ENCODE measurements around the gene CIZ1.
A peak's percentile ranks its signal among the peaks of the same experiment; 100 is the strongest.

CIZ1 gene

DNA sequence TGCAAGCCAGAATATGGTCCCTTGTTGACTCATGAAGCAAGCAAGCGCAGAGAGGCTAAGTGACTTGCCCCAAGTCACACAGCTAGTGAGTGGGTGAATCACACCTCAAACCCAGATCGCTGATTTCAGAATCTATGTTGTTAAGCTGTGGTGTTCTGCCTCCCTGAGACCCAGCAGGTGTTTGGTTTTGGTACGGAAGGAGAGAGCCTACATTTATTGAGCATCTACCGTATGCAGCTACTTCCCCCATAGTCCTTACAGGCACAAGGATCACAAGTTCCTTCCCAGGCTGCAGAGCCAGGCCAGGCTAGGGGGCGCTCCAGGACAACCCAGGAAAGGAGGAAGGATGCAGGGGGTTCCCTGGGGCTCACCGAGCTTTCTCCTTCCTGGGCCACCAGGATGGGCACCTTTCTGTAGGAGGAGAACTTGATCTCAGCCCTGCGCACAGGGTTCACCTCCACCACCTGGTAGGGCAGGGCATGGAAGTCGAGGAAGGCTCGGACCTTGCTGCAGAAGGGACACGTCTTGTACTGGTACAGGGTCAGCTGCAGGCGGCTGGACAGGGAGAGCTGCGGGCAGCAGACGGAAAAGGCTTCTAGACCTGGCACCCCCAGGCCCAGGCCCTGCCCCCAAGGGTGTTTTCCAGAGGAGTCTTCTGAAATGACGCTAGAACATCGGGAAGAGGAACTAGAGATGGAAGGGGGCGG, 66.3 kb downstream of the CIZ1 start:
- no peak for DNase-seq (ENCODE audit: low read depth)

DNA sequence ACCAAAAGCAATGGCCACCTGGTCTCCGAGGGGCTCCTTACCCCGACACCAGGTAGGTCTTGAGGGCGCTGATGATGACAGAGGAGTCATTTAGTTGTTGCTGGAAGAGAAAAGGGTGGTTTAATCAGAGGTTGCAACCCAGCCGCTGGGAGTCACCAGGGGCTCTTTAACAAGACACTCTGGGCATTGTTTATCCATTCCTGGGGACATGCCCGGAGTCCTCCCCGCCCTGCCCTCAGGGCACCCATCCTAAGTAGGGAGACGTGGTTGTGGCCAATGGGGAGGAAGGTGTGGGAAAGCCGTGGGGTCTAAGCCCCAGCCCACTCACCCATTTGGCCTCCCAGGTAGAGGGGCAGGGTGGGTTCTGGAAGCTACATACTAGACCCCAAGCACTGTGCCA, 66.9 kb downstream of the CIZ1 start:
- no peak for DNase-seq (ENCODE audit: low read depth)

DNA sequence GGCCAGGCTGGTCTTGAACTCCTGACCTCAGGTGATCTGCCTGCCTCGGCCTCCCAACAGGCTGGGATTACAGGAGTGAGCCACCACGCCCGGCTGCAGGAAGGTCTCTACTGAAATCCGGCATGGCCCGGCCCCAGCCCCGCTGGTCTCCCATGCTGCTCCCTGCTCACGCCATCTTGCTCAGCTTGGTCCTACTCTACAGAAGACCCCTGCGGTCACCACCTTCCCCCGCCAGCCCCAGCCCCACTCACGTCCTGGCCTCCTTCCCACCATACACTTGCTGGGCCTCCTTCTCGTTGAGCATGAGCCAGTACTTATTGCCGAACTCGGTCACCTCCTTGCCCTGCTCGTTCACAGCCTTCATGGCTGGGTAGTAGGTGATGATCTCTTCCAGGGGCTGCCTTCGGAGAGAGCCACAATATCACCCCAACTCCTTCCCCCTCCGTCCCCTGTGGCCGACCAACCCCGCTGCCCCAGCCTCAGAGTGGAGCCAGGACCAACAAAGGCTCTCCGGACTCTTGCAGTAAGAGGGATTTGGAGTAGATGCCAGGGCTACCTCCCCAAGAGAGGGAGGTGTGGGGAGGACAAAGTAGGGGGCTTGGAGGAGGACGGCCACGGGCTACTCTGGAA, 67.8 kb downstream of the CIZ1 start:
- DNase-seq (ENCODE audit: low read depth) = no peak

DNA sequence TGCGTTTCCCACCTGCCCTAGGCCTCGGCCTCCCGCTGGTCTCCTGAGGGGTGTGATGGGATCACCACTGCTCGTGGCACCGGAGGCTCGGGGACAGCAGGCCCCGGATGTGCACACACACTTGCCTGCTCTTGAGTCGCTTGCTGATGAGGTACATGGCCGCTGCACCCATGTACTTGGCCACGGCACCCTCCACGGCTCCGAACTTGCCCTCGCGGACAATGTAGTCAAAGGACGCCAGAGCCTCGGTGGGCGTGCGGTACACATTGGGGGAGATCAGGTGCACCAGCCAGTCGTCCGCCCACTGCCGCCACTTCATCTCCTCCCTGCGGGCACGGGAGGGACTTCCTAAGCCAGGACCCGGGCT, 68.6 kb downstream of the CIZ1 start:
- DNase-seq (ENCODE audit: low read depth) = no peak

DNA sequence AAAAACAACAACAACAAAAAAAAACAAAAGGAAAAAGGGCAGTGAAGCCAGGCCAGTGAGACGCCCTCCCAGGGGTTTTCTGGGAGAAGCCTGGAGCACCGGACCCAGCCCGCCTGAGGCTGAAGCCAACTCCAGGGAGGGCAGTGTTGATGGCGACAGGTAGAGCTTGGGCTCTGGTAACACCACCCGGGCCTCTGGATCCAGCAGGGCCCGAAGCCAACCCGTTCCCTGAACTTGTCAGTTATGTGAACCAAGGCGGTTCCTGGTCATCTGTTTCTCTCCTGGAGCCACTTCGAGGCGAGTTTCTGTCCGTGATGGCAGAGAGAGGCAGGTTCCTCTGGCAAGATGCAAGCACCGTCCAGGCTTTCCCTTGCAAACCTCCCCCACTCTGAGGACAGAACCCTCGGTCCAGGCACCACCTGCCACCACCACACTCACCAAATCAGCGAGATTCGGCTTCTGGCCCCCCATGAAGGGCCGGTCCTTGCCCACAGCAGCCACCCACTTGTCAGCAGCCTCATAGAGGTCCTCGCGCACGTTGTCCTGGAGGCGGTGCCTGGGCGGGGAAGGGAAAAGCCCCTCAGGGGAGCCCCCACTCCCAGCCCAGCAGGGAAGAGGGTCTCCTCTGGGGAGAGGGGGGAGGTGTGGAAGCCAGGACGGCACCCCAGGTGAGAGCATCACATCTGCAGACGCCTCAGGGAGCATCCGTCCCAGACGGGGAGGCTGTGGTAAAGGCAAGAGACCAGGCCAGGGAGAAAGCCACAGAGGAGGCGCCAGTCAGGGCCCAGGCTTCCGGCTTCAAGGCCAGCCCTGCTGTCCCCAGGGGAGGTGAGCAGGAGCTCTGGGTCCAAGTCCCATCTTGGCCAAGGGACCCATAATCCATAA, 69.2 kb downstream of the CIZ1 start:
- DNase-seq (ENCODE audit: low read depth) = no peak

DNA sequence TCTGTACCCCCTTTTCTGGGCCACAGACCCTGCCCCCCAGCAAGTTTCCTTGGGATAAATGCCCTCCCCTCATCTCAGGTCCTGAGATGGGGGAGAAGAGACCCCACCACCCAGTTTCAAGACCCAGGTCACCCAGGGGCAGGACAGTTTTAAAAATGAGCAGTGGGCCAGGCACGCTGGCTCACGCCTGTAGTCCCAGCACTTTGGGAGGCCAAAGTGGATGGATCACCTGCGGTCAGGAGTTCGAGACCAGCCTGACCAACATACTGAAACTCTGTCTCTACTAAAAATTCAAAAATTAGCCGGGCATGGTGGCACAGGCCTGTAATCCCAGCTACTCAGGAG, 69.9 kb downstream of the CIZ1 start:
- no peak for DNase-seq (ENCODE audit: low read depth)

DNA sequence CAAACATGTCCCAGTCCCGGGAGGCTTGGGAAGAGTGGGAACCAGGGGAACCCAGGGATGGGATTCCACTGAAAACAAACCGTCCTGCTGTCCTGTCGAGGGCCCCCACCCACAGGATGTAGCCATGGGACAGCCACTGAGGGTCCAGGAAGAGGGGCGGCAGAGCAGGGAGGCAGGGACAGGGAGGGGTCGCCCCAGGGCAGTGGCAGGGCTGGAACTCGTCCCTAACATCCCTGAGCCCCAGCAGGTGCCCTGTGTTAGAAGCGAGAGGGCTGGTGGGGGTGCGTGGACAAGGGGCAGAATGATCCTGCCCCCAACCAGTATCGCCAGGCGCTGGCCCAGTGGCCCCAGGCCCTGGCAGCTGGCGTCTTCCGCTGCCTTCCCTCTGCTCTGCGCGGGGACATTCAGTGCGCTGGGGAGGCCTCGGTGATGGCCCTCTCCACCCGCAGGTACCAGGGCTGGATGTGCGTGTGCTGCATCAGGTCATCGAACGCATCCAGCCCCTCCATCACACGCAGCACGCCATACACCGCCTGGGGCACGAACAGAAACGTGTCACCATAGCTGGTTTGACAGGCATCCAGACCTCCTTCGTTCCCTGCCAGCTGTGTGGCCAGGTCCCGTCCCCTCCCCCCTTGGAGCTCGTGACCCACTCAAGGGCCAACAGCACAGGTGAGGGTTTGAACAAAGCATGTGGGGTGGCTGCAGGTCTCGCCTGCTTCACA, 70.5 kb downstream of the CIZ1 start:
- DNase-seq (ENCODE audit: low read depth) = no peak

DNA sequence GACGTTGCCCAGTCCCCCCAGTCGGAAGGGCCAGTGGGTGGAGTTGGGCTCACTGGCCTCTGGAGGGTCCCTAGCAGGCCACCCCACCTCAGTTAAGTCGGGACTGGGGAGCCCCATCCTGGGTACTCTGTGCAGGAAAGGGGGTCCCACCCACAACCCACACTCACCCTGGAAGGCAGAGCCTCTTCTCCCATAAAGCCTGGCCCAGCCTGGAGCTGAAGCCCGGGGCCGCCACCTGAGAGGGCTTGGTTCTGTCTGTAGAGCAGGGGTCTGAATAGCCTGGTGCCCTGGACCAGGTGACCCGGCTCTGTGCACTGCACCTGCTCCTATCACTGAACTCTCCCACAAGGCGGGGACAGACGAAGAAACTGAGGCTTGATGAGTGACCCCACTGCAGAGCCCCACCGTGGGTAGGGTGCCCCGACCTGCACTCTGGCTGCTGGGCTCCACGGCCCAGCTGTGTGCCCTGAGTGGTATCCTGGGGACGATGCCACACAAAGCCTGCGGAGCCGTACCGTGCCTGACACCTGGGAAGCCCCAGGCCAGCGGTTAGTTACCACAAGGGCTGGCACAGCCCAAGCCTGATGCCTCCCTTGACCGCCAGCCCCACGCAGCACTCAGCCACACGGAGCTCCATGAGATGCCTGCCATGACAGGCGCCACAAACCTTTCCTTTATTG, 71.2 kb downstream of the CIZ1 start:
- no peak for DNase-seq (ENCODE audit: low read depth)

DNA sequence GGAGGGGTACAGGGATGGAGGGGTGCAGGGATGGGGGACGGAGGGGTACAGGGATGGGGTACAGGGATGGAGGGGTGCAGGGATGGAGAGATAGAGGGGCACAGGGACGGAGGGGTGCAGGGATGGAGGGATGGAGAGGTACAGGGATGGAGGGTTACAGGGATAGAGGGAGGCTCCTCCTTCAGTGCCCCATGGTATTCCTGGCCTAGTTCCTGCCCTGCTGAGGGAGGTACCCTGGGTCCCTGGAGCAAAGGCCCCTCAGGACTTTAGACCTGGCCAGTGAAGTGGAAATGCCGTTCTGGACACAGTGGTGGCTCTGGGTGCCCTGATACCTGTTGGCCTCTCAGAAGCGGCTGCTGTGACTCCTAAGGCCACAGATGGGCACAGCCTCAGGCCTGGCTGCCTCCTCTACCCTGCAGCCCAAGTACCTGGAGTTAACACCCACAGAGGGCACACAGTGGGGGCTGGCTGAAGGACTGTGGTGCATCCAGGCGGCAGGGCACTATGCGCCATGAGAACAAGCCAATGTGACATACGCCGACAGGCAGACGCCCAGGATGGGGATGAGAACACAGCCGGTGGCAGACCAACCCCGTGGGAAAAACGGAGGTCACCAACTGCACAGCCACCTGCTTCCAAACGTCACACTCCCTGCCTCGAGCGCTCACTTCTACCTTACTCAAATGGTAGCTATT, 72.3 kb downstream of the CIZ1 start:
- DNase-seq (ENCODE audit: low read depth) = no peak

DNA sequence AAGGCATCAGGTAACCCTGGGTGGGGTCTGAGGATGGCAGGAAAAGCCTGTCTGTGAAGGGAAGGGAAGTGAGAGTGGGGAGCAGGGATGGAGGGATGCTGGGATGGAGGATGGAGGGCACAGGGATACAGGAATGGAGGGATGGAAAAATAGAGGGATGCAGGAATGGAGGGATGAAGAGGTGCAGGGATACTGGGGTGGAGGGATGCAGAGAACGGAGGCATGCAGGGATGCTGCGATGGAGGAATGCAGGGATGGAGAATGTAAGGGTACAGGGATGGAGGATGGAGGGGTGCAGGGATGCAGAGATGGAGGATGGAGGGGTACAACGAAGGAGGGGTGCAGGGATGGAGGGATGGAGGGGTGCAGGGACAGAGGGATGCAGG, 72.9 kb downstream of the CIZ1 start:
- DNase-seq (ENCODE audit: low read depth) = no peak

DNA sequence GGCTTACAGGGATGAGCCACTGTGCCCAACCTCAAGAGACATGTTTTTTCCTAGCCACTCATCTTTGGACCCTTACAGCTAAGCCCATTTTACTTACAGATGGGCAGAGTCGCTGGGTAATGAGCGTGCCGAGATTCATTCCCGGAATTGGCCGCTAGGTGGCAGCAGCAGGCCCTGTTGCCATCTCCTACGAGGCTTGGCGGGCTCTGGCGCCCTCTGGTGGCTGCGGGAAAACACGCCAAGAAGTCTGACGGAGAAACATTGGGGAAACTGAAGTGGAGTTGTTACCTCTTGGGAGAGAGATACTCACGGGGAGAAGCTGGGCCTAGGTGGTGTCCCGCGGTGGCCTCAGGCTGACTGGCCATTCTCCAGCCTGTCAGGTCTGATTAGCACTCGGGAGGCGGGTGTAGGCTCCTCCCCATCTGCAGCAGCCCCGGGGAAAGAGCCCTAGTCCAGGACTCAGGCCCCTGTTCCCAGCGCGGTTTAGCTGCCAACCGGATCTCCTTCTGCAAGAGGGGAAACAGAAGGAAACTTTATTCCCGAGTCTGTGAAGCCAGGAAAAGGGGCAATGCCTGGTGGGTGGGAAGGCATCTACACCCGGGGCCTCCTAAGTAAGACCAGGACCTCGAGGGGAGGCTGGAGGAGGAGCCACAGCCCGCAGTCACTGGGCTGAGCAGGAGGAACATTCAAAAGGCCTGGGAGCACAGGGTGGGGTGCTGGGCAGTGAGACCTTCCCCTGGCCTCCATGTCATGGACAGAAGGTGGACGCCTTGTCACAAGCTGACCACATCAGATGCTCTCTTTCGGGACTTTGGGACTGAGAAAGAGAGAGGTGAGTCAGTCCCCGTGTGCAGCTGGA, 73.5 kb downstream of the CIZ1 start:
- peak; percentile 85 for DNase-seq (ENCODE audit: low read depth)

DNA sequence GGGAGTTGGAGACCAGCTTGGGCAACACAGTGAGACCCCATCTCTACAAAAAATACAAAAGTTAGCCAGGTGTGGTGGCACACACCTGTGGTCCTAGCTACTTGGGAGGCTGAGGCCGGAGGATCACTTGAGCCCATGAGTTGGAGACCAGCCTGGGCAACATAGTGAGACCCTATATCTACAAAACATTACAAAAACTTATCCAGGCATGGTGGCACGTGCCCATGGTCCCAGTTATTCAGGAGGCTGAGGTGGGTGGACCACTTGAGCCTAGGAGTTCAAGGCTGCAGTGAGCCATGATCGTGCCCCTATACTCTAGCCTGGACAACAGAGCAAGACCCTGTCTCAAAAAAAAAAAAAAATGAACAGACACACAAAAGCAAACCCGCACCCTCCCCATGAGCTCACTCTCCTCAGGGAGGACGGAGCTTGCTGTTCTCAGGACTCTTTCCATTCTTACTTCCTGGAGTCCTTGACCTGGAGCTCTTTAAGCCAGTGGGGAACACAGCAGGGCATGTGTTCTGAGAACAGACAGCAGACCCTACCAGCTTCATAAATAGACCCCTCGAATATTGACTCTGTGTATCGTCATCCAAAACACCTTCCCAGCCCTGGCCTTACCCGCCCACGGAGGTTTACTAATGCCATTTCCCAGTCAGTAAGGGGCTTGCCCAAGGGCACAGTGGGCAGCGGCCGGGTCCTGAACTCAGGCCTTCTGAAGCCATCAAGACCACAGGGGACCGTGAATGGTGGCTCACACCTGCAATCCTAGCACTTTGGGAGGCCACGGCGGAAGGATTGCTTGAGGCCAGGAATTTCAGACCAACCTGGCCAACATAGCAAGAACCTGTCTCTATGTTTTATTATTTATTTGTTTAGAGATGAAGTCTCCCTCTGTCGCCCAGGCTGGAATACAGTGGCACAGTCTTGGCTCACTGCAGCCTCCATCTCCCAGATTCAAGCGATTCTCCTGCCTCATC, 75.0 kb downstream of the CIZ1 start:
- no peak for DNase-seq (ENCODE audit: low read depth)

Measured in stimulated activated CD8-positive, alpha-beta memory T cell treated with anti-CD3 and anti-CD28 coated beads, Interleukin-12 subunit alpha, Interleukin-12 subunit beta, amount 100 ng/mL, for 4 hours (primary cell).